Activated naive CD8-positive, alpha-beta T cell treated with anti-CD3 and anti-CD28 coated beads, Interleukin-2, amount 50 U/mL, for 24 hours (primary cell): ENCODE data around the gene PPP1R12B.
"Not testable (repeated sequence)": the region's sequence is repeated elsewhere in the genome, so short reads cannot be mapped to it uniquely, and the experiment has no call there.

Experiments used
- ATAC-seq: fragments of 150-1000 bp; cut with Tn5 transposase; one replicate; pipeline ENCODE4 v1.10.0; 2021
- DNase-seq: peaks from one replicate; pipeline ENCODE4 v3.0.0; 2021
- H3K27ac Mint-ChIP-seq: one replicate; pipeline ENCODE4 v1.8.0; 2021; ENCODE audit warnings: mild to moderate bottlenecking, mixed read lengths
- H3K27me3 Mint-ChIP-seq: one replicate; pipeline ENCODE4 v1.8.0; 2021; ENCODE audit warnings: mixed read lengths
- H3K36me3 Mint-ChIP-seq: one replicate; pipeline ENCODE4 v1.8.0; 2021; ENCODE audit warnings: low read depth, mixed read lengths
- H3K4me1 Mint-ChIP-seq: one replicate; pipeline ENCODE4 v1.8.0; 2021; ENCODE audit warnings: mixed read lengths
- H3K4me3 Mint-ChIP-seq: one replicate; pipeline ENCODE4 v1.8.0; 2021; ENCODE audit warnings: mild to moderate bottlenecking, moderate library complexity, mixed read lengths
- H3K9me3 Mint-ChIP-seq: one replicate; pipeline ENCODE4 v1.8.0; 2021; ENCODE audit warnings: mixed read lengths

Gene PPP1R12B

GRCh38 chr1:202630096-202630495 lies 281.6 kb downstream of the PPP1R12B start:
- not testable (repeated sequence) for H3K4me3 Mint-ChIP-seq, H3K27ac Mint-ChIP-seq, DNase-seq, H3K9me3 Mint-ChIP-seq, ATAC-seq, H3K36me3 Mint-ChIP-seq
- Mint-ChIP-seq H3K4me1 (peaks cover 38% of the 10 kb centered on the region), H3K27me3 (peaks cover 16% of the 10 kb centered on the region)

DNA sequence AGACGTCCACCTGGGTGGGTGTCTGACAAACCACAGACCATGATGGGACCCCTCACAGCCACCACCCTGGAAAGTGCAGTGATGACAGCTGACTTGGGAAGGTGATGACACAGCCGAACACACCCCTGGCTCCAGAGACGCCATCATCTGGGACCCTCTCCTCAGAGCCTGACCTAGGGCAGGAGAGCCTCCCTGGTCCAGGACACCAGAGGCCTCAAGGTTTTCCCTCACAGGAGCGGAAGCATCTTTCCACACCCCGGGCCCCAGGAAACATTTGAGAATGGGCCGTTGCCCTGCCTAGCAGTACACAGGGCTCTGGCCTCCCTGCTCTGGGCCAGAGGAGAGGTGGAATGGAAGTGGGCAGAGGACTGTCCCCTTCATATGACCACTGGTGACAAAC lies 282.0 kb downstream of the PPP1R12B start:
- no peaks in the 10 kb centered on the region for H3K36me3 Mint-ChIP-seq
- no peaks in the 10 kb centered on the region for H3K9me3 Mint-ChIP-seq
- no peak overlapping the region for H3K4me3 Mint-ChIP-seq
- no peak overlapping the region for H3K27ac Mint-ChIP-seq
- H3K4me1 Mint-ChIP-seq = peaks cover 38% of the 10 kb centered on the region
- H3K27me3 Mint-ChIP-seq = peaks cover 19% of the 10 kb centered on the region
- no peak for ATAC-seq
- no peak for DNase-seq

DNA sequence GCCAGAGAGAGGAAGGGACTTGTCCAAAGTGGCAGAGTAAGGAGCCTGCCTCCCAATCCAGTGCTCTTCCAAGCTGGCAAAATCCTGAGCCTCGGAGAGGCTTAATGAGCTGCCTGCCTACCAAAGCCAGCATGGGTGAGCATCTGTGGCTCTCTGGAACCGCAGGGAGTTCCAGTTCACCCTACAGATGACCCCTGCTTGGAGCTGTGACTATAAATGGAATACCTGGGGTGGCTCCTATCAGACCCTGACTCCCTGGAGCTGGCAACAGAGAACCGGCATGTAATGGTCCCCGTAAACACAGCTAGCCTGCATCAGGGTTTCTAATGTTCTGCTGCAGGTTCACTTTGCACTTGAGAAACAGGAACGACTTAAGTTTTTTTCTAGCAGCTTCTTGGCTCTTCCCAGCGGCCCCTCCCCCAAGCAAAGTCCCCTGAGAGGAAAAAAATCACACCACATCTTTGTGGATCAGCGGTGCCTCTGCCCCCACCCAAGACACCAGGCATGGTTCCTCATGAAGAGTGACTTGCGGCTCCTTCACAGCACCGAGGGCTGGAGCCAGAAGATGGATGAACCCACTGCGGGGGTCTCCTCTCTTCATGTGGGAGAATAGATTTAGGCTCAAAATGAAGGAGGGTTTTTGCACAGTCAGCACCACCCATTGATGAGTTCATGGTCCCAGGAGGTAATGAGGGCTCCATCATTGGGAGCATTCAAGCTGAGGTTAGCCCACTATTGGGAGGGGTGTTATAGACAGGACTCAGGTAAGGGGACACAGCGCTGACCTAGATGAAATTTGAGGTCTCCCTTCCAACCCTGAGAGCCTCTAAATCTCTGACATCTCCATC lies 282.8 kb downstream of the PPP1R12B start:
- ATAC-seq = no peak
- no peaks in the 10 kb centered on the region for H3K36me3 Mint-ChIP-seq
- H3K9me3 Mint-ChIP-seq = no peaks in the 10 kb centered on the region
- no peak for DNase-seq
- no peak overlapping the region for H3K4me3 Mint-ChIP-seq
- H3K4me1 Mint-ChIP-seq = peaks cover 38% of the 10 kb centered on the region
- H3K27ac Mint-ChIP-seq = no peak overlapping the region
- H3K27me3 Mint-ChIP-seq = peaks cover 19% of the 10 kb centered on the region

DNA sequence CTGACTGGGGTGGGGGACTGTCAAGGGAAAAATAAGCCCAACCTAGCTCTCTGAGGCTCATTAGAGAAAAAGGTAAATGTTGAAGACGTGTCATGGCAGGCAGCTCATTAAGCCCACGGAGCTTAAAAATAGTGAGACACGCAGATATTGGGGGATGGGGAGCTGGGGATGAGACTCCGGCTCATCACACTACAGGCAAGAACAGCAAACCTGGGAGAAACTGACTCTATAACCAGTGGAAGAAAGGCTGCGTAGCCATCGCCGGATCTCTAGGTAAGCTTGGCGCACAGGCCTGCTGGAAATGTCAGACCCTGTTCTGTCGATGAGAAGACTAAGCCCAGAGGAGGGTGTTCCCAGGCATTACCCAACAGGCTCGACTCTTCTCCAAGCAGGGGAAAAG lies 283.7 kb downstream of the PPP1R12B start:
- peaks cover 19% of the 10 kb centered on the region for H3K27me3 Mint-ChIP-seq
- H3K36me3 Mint-ChIP-seq = no peaks in the 10 kb centered on the region
- ATAC-seq (no peak), DNase-seq (no peak)
- H3K4me1 Mint-ChIP-seq = peaks cover 33% of the 10 kb centered on the region
- H3K9me3 Mint-ChIP-seq = no peaks in the 10 kb centered on the region
- no peak overlapping the region for H3K4me3 Mint-ChIP-seq
- no peak overlapping the region for H3K27ac Mint-ChIP-seq

DNA sequence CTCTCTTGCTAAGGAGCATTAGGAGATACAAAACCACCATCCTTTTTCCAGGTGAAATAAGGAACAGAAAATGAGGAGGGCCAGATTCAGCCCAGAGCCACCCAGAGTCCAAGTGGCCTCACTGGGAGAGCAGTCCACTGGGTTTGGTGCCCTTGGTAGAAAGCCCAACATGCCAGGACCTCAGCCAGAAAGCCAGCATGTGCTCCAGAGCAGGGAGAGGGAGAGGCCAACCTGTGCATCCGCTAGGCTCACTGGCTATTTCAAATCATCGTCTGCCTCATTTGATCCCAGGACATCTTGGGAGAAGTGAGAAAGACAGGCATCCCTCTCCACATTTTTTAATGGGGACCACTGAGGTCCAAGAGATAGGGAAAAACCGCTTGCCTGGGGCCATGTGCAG lies 287.7 kb downstream of the PPP1R12B start:
- peaks cover 34% of the 10 kb centered on the region for H3K27me3 Mint-ChIP-seq

DNA sequence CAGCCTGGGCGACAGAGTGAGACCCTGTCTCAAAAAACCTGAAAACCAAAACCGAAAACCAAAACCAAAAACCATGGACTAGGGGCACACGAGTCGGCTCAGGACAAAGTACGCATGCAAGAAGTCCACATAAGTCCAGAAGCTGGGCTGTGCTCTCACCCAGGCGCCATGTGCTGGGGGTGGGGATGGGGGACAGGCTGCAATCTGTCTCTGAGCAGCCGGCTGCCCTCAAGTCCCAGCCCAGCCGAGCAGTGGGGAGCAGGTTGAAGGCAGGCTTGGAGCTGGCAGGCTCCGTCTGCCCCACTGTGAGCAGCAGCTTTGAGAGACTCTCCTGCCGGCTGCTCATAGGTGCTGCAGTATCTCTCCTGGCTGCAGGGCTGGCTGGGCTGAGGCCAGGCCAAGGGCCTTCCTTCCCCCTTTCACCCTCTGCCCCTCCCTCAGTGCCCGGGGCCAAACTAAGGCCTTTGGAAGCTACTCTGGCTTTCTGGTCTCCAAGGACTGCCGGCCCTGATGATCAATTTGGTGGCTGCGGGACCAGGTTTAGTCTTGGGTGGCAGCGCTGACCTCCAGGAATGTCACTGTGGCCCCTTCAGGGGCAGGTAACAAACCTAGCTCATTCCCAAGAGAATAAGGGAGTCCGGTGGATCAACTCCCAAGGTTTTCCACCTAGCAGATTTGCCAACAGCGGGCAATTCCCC lies 289.0 kb downstream of the PPP1R12B start:
- not testable (repeated sequence) for H3K36me3 Mint-ChIP-seq, DNase-seq, H3K9me3 Mint-ChIP-seq, H3K4me3 Mint-ChIP-seq, H3K27ac Mint-ChIP-seq, H3K4me1 Mint-ChIP-seq, ATAC-seq
- peaks cover 43% of the 10 kb centered on the region for H3K27me3 Mint-ChIP-seq

More for the DNA sequence above, 287.7 kb downstream of the PPP1R12B start:
- H3K27ac Mint-ChIP-seq, DNase-seq, H3K4me3 Mint-ChIP-seq, H3K4me1 Mint-ChIP-seq, H3K36me3 Mint-ChIP-seq, ATAC-seq, H3K9me3 Mint-ChIP-seq: not testable (repeated sequence)

DNA sequence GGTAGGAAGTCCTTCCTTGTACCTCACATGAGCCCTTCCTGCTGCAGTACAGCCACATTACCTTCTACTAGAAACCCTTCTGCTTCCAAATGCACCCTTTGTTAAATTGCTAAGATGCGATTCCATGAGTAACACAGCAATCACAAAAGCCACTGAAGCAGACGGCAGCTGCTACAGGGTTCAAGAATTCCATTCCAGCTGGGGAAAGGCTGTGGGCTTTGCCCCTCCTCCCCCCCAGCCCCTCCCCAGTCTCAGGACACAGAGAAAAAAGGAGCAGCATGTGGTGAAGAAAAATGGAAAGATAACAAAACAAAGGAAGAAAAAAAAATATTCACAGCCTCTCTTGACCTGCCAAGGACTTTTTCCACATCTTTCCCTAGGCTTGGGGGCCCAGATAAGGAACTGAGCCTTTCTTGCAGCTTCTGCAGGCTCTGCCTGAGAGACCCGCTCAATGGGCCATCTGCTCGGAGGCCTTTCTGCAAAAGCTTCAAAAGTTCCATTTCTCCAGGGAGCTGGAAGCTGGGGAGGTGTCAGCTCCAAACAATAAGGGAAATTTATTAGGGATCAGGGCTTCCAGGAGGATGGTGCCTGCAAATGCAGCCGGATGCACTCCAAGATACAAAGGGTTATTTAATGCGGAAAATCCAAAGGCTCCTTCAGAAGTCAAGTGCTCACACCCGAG lies 289.7 kb downstream of the PPP1R12B start:
- ATAC-seq (no peak), DNase-seq (no peak)
- H3K36me3 Mint-ChIP-seq = no peaks in the 10 kb centered on the region
- H3K27me3 Mint-ChIP-seq = peaks cover 49% of the 10 kb centered on the region
- H3K9me3 Mint-ChIP-seq = no peaks in the 10 kb centered on the region
- H3K4me3 Mint-ChIP-seq = no peak overlapping the region
- peaks cover 10% of the 10 kb centered on the region for H3K4me1 Mint-ChIP-seq
- no peak overlapping the region for H3K27ac Mint-ChIP-seq

DNA sequence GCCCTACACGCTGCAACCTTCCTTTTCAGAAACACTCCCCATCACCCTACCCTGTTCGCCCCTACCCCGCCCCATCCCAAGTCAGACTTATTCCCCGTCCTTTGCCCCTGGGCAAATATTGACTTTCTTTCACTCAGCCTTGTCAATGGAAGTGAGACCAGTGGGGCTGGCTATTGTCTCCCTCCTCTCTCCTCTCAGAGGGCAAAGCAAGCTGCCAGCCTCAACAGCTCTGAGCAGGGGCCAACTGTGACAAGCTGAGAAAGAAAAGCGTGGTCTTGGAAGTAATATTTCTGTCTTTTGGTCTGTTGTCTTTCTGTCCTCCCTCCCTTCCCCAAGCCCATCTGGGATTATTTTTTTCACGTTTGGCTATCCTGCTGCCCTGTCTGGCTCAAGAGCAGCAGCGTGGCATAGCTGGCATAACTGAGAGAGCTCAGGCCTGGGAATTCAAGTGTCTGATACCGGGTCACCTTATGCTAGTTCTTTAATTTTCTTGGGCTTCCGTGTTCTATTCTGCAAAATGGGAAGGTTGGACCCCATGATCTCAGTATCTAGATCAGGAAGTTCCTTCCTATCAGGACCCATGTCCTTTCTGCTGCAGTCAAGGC lies 290.3 kb downstream of the PPP1R12B start:
- Mint-ChIP-seq H3K4me1 (peaks cover 13% of the 10 kb centered on the region), H3K27me3 (peaks cover 53% of the 10 kb centered on the region)
- not testable (repeated sequence) for H3K9me3 Mint-ChIP-seq, H3K4me3 Mint-ChIP-seq, H3K36me3 Mint-ChIP-seq, H3K27ac Mint-ChIP-seq, DNase-seq, ATAC-seq

- ATAC-seq (no peak), DNase-seq (no peak)
- H3K36me3 Mint-ChIP-seq = no peaks in the 10 kb centered on the region
- no peaks in the 10 kb centered on the region for H3K9me3 Mint-ChIP-seq
- no peak overlapping the region for H3K4me3 Mint-ChIP-seq
- H3K27me3 Mint-ChIP-seq = peaks cover 59% of the 10 kb centered on the region
- peaks cover 19% of the 10 kb centered on the region for H3K4me1 Mint-ChIP-seq
- H3K27ac Mint-ChIP-seq = no peak overlapping the region
These were observed 291.0 kb downstream of the PPP1R12B start for GRCh38 chr1:202639500-202639899.

- Mint-ChIP-seq H3K4me3 (no peak overlapping the region), H3K4me1 (peaks cover 22% of the 10 kb centered on the region), H3K27me3 (peaks cover 77% of the 10 kb centered on the region), H3K27ac (no peak overlapping the region), H3K36me3 (no peaks in the 10 kb centered on the region), H3K9me3 (no peaks in the 10 kb centered on the region)
- DNase-seq (no peak), ATAC-seq (no peak)
These were observed 293.7 kb downstream of the PPP1R12B start for GRCh38 chr1:202642212-202642611.
